Mucosa of rectum (tissue), 2 donors: ENCODE measurements around the gene SASH1.

ENCODE experiments used
- H3K27ac ChIP-seq, 2 donors: one replicate each; pipeline ENCODE4 v1.7.0; 2013; ENCODE audit warnings: inconsistent platforms in 2 of 2, low read depth in 2 of 2, low read length in 2 of 2
- H3K27me3 ChIP-seq, 2 donors: one replicate each; pipeline ENCODE4 v1.7.0; 2013; ENCODE audit warnings: low read length in 2 of 2; ENCODE audit not compliant: control insufficient read depth in 2 of 2, insufficient read depth in 2 of 2
- H3K36me3 ChIP-seq, 2 donors: one replicate each; pipeline ENCODE4 v1.7.0; 2013; ENCODE audit warnings: low read length in 2 of 2; ENCODE audit not compliant: control insufficient read depth in 2 of 2, insufficient read depth in 2 of 2
- H3K4me1 ChIP-seq, 2 donors: one replicate each; pipeline ENCODE4 v1.7.0; 2013; ENCODE audit warnings: low read length in 2 of 2, mild to moderate bottlenecking in 1 of 2; ENCODE audit not compliant: control insufficient read depth in 2 of 2, insufficient read depth in 2 of 2
- H3K4me3 ChIP-seq, 2 donors: one replicate each; pipeline ENCODE4 v1.7.0; 2013; ENCODE audit warnings: low read length in 2 of 2
- H3K9ac ChIP-seq, 2 donors: one replicate each; pipeline ENCODE4 v1.7.0; 2013; ENCODE audit warnings: low read length in 2 of 2, low read depth in 1 of 2, mild to moderate bottlenecking in 1 of 2
- H3K9me3 ChIP-seq, 2 donors: one replicate each; pipeline ENCODE4 v1.7.0; 2013; ENCODE audit warnings: low read length in 2 of 2; ENCODE audit not compliant: control insufficient read depth in 2 of 2
- donor health status: healthy.
- donor health status: Normal muscosa, but diverticular disease.

The SASH1 gene

DNA sequence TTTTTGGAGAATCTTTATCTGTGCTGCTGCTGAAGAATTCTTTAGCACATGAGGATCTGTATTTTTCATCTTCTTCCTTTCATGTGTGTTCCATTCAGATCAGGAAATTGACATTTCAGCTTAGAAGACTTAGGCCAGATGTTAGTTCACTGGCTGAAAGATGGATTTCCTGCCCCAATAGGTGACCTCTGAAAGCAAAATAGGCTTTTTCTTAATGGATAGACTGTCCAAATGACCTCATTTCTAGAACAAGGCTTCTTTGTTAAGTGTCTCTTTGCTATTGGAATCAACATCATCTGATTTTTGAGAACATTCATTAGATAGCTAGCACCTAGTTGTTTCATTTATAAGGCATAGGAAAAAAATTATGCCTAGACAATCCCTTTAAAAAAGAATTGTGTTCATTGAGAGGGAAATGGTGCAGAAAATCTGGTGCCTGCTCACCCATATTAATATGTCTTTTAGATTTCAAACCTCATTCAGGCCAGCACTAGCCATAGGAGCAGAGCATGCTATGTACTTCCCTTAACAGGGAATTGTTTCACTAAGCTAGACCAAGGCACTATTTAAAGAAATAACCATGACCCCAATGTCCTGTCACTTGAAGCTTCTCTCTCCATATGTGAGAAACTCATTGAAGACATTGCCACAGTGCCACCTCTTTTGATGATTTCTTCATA is 13.6 kb upstream of the SASH1 start:
- Histone ChIP-seq H3K9ac (no peak overlapping the region), H3K36me3 (no peaks in the 10 kb centered on the region), H3K27ac (peak overlapping the region in 1 of 2 donors; percentile 21)

GRCh38 chr6:148329596-148330381 is 12.8 kb upstream of the SASH1 start:
- Histone ChIP-seq H3K4me1 (no peaks in the 10 kb centered on the region), H3K27me3 (no peaks in the 10 kb centered on the region), H3K27ac (peak overlapping the region in 1 of 2 donors; percentile 21), H3K36me3 (no peaks in the 10 kb centered on the region), H3K9me3 (no peaks in the 10 kb centered on the region), H3K4me3 (no peak overlapping the region), H3K9ac (no peak overlapping the region)

More for the DNA sequence above, 13.6 kb upstream of the SASH1 start:
- Histone ChIP-seq H3K4me3 (no peak overlapping the region), H3K27me3 (no peaks in the 10 kb centered on the region), H3K4me1 (no peaks in the 10 kb centered on the region), H3K9me3 (no peaks in the 10 kb centered on the region)

DNA sequence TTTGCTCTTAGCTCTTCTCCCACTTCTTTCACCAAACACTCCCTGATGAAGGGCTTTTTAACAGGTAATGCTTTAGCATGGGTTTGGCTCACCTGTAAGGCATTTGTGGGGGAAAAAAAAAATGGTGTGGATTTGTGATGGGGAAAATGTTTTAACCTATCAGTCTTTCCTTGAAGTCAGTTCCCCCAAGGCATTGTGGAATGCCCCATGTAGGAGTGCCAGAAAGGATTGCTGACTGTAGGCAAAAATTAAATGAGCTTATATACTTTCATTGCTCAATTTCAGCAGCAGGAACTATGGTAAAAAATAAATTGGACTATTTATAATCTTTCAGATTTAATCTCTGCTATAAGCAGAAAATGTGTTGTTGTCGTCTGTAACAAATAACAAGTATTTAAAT is 10.6 kb upstream of the SASH1 start:
- H3K4me3 ChIP-seq = no peak overlapping the region

GRCh38 chr6:148336901-148337300 is 5.7 kb upstream of the SASH1 start:
- H3K36me3 ChIP-seq = no peaks in the 10 kb centered on the region
- peaks cover 0 to 1% of the 10 kb centered on the region in 2 donors for H3K4me1 ChIP-seq
- no peak overlapping the region for H3K4me3 ChIP-seq
- H3K27me3 ChIP-seq = no peaks in the 10 kb centered on the region
- H3K9me3 ChIP-seq = no peaks in the 10 kb centered on the region
- H3K27ac ChIP-seq = no peak overlapping the region
- H3K9ac ChIP-seq = no peak overlapping the region

More for the DNA sequence above, 10.6 kb upstream of the SASH1 start:
- Histone ChIP-seq H3K27ac (no peak overlapping the region), H3K9ac (no peak overlapping the region), H3K4me1 (no peaks in the 10 kb centered on the region), H3K9me3 (no peaks in the 10 kb centered on the region), H3K27me3 (no peaks in the 10 kb centered on the region), H3K36me3 (no peaks in the 10 kb centered on the region)

- Histone ChIP-seq H3K9ac (no peak overlapping the region), H3K27me3 (peaks cover 0 to 2% of the 10 kb centered on the region in 2 donors), H3K36me3 (no peaks in the 10 kb centered on the region), H3K9me3 (no peaks in the 10 kb centered on the region), H3K27ac (no peak overlapping the region), H3K4me3 (no peak overlapping the region), H3K4me1 (peaks cover 4 to 7% of the 10 kb centered on the region in 2 donors)
Measured at GRCh38 chr6:148339766-148340165, 2.9 kb upstream of the SASH1 start.

DNA sequence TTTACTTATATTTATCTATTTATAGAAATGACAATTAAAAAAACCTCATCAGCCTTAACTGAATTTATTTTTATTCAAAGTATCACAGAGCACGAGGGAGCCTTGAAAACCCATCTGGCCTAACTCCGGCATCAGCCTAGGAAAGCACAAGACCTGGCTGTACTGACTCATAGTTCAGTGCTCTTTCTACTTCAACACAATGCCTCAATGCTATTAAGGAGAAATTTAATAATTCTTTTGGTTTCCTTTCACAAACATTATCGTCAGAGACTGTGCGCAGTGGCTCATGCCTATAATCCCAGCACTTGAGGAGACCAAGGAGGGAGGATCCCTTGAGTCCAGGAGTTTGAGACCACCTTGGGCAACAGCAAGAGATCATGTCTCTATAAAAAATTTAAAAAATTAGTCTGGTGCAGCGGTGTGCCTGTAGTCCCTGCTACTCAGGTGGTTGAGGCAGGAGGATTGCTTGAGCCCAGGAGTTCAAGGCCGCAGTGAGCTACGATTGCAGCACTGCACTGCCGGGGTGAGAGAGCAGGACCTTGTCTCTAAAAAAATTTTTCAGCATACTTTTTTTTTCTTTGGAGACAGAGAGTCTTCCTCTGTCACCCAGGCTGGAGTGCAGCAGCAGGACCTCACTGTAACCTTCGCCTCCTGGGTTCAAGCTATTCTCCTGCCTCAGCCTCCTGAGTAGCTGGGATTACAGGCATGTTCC is 1.9 kb upstream of the SASH1 start:
- Histone ChIP-seq H3K27ac (no peak overlapping the region), H3K4me1 (peaks cover 4 to 11% of the 10 kb centered on the region in 2 donors), H3K27me3 (peaks cover 0 to 2% of the 10 kb centered on the region in 2 donors), H3K9me3 (no peaks in the 10 kb centered on the region), H3K9ac (no peak overlapping the region), H3K4me3 (no peak overlapping the region), H3K36me3 (no peaks in the 10 kb centered on the region)

- Histone ChIP-seq H3K9me3 (no peaks in the 10 kb centered on the region), H3K27ac (peak overlapping the region; percentile 71 to 80), H3K4me3 (peak overlapping the region; percentile 80 to 81), H3K4me1 (peaks cover 4 to 13% of the 10 kb centered on the region in 2 donors), H3K9ac (peak overlapping the region; percentile 70 to 76), H3K36me3 (no peaks in the 10 kb centered on the region), H3K27me3 (peaks cover 0 to 2% of the 10 kb centered on the region in 2 donors)
Measured at GRCh38 chr6:148342100-148342349, 613 bp upstream of the SASH1 start.

- Histone ChIP-seq H3K4me1 (peaks cover 4 to 13% of the 10 kb centered on the region in 2 donors), H3K9me3 (no peaks in the 10 kb centered on the region), H3K4me3 (peak overlapping the region; percentile 75 to 81), H3K27me3 (peaks cover 0 to 2% of the 10 kb centered on the region in 2 donors), H3K36me3 (no peaks in the 10 kb centered on the region), H3K27ac (peak overlapping the region; percentile 71 to 80), H3K9ac (peak overlapping the region; percentile 17 to 76)
Measured at GRCh38 chr6:148343047-148343782, 577 bp downstream of the SASH1 start.

DNA sequence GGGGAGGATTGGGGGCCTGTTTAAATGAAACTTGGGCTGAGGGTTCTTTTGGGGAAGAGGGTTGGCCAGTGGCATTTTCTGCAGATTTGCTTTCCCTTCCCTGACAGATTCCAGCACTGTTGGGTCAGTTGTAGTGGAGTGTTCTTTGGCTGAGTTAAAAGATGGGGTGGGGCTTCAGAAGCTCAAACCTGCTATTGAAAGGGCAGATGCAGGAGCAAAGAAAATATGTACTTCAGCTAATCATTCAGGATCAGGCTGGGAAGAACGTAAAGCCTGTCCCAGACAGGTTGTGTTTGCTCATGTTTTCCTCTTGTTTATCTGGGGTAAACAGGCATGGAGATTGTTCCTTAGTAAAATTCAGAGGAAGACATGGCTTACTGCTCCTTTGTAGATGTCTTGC is 2.5 kb downstream of the SASH1 start:
- peaks cover 0 to 2% of the 10 kb centered on the region in 2 donors for H3K27me3 ChIP-seq
- H3K27ac ChIP-seq = peak overlapping the region in 1 of 2 donors; percentile 22
- H3K36me3 ChIP-seq = no peaks in the 10 kb centered on the region
- peaks cover 4 to 13% of the 10 kb centered on the region in 2 donors for H3K4me1 ChIP-seq
- no peak overlapping the region for H3K9ac ChIP-seq
- peak overlapping the region in 1 of 2 donors; percentile 31 for H3K4me3 ChIP-seq
- H3K9me3 ChIP-seq = no peaks in the 10 kb centered on the region
